Neural cell (in vitro differentiated cells): Measurements from ENCODE around the gene FYB1. TPM values are rescaled to one million over a fixed set of nuclear protein-coding genes. Genes with fewer than 3 reads are reported as not detected.

Experiments
- H2AFZ ChIP-seq: fragments of 200-600, 300-800 bp; sonication (generic), shearing (Covaris generic); 2 replicates; pipeline ENCODE4 v1.6.0; 2014; ENCODE audit warnings: low read depth, mild to moderate bottlenecking, antibody characterized with exemption, low read length, moderate library complexity
- H3F3A ChIP-seq: fragments of 200-600 bp; shearing (Covaris generic); 2 replicates; pipeline ENCODE4 v1.6.1; 2016; ENCODE audit warnings: mild to moderate bottlenecking, moderate library complexity, mixed read lengths, antibody characterized with exemption, low read length; ENCODE audit not compliant: insufficient read depth, poor library complexity, severe bottlenecking
- H3K27ac ChIP-seq: fragments of 200-600, 300-800 bp; sonication (generic), shearing (Covaris generic); 2 replicates; pipeline ENCODE4 v1.5.1; 2014; ENCODE audit warnings: mild to moderate bottlenecking, low read length, moderate library complexity
- H3K27me3 ChIP-seq: fragments of 300-800, 200-600 bp; sonication (generic), shearing (Covaris generic); 2 replicates; pipeline ENCODE4 v1.6.0; 2014; ENCODE audit warnings: mild to moderate bottlenecking, low read depth, low read length, moderate library complexity; ENCODE audit not compliant: insufficient read depth
- H3K36me3 ChIP-seq: fragments of 300-800, 200-600 bp; sonication (generic), shearing (Covaris generic); 2 replicates; pipeline ENCODE4 v1.5.1; 2014; ENCODE audit warnings: mild to moderate bottlenecking, antibody characterized with exemption, low read length, moderate library complexity; ENCODE audit not compliant: insufficient read depth
- H3K4me2 ChIP-seq: fragments of 300-800, 200-600 bp; sonication (generic), shearing (Covaris generic); 2 replicates; pipeline ENCODE4 v1.6.0; 2014; ENCODE audit warnings: mild to moderate bottlenecking, low read length
- H3K4me3 ChIP-seq: fragments of 300-800, 200-600 bp; sonication (generic), shearing (Covaris generic); 2 replicates; pipeline ENCODE4 v1.5.1; 2014; ENCODE audit warnings: mild to moderate bottlenecking, low read length, moderate library complexity
- H3K79me2 ChIP-seq: fragments of 200-600 bp; shearing (Covaris generic); replicated peaks from 2 replicates; pipeline ENCODE4 v1.6.0; 2014; ENCODE audit warnings: mild to moderate bottlenecking, low read length, moderate library complexity; ENCODE audit not compliant: insufficient read depth
- H3K9ac ChIP-seq: fragments of 300-800, 200-600 bp; sonication (generic), shearing (Covaris generic); 2 replicates; pipeline ENCODE4 v1.6.1; 2016; ENCODE audit warnings: mild to moderate bottlenecking, low read length, mixed read lengths
- H3K9me2 ChIP-seq: fragments of 200-600 bp; shearing (Covaris generic); 2 replicates; pipeline ENCODE4 v1.6.1; 2016; ENCODE audit warnings: mild to moderate bottlenecking, low read length, mixed read lengths; ENCODE audit not compliant: insufficient read depth
- H3K9me3 ChIP-seq: fragments of 200-600, 300-800 bp; sonication (generic), shearing (Covaris generic); 2 replicates; pipeline ENCODE4 v1.6.1; 2016; ENCODE audit warnings: mild to moderate bottlenecking, mixed run types, low read length, moderate library complexity, mixed read lengths
- H4K20me1 ChIP-seq: fragments of 200-600 bp; shearing (Covaris generic); 2 replicates; pipeline ENCODE4 v1.6.1; 2016; ENCODE audit warnings: mild to moderate bottlenecking, mixed run types; ENCODE audit not compliant: insufficient read depth
- CTCF ChIP-seq: fragments of 450-650 bp; IDR thresholded peaks from 2 replicates; pipeline ENCODE4 v1.5.1; 2014; ENCODE audit warnings: antibody characterized with exemption, mild to moderate bottlenecking, moderate library complexity; ENCODE audit not compliant: poor library complexity, severe bottlenecking
- EP300 ChIP-seq: fragments of 450-650 bp; conservative IDR thresholded peaks from 2 replicates; pipeline ENCODE4 v1.6.1; 2014; ENCODE audit warnings: antibody characterized with exemption, mild to moderate bottlenecking, moderate library complexity; ENCODE audit not compliant: poor library complexity, severe bottlenecking
- EZH2 ChIP-seq: fragments of 200-600, 300-800 bp; shearing (Covaris generic), sonication (generic); IDR thresholded peaks from 2 replicates; pipeline ENCODE4 v1.6.1; 2014; ENCODE audit warnings: antibody characterized with exemption, low read length, borderline replicate concordance, mild to moderate bottlenecking; ENCODE audit not compliant: insufficient read depth, poor library complexity, severe bottlenecking
- MXI1 ChIP-seq: fragments of 450-650 bp; conservative IDR thresholded peaks from 2 replicates; pipeline ENCODE4 v1.6.1; 2014; ENCODE audit warnings: antibody characterized with exemption, mild to moderate bottlenecking; ENCODE audit not compliant: poor library complexity, severe bottlenecking
- POLR2AphosphoS5 ChIP-seq: IDR thresholded peaks from 2 replicates; pipeline ENCODE4 v1.6.1; 2012
- RAD21 ChIP-seq: fragments of 450-650 bp; conservative IDR thresholded peaks from 2 replicates; pipeline ENCODE4 v1.6.1; 2014; ENCODE audit warnings: antibody characterized with exemption, mild to moderate bottlenecking, moderate library complexity
- REST ChIP-seq: IDR thresholded peaks from 2 replicates; pipeline ENCODE4 v1.6.1; 2012; ENCODE audit warnings: borderline replicate concordance
- SMC3 ChIP-seq: fragments of 450-650 bp; conservative IDR thresholded peaks from 2 replicates; pipeline ENCODE4 v1.6.1; 2014; ENCODE audit warnings: antibody characterized with exemption, mild to moderate bottlenecking, moderate library complexity; ENCODE audit not compliant: poor library complexity
- TAF1 ChIP-seq: IDR thresholded peaks from 2 replicates; pipeline ENCODE4 v1.6.1; 2012; ENCODE audit warnings: low read depth
- polyA plus RNA-seq: library from polyadenylated mRNA; depleted of rRNA; stranded (reverse); fragments of >200 nt; gene quantifications from 2 replicates; pipeline ENCODE4 v1.2.3, GENCODE V29; 2014

Gene FYB1
- polyA plus RNA-seq, 1 donor from 2014 or later = not detected

GRCh38 chr5:39192450-39193160 is 26.8 kb downstream of the FYB1 start:
- Histone ChIP-seq H3K4me2 (no peak overlapping the region), H3K9ac (no peak overlapping the region), H3K27ac (no peak overlapping the region), H3K27me3 (no peaks in the 10 kb centered on the region), H3K79me2 (no peaks in the 10 kb centered on the region), H3K36me3 (no peaks in the 10 kb centered on the region), H3K9me3 (no peaks in the 10 kb centered on the region), H3K9me2 (no peaks in the 10 kb centered on the region), H2AFZ (no peak overlapping the region), H4K20me1 (no peaks in the 10 kb centered on the region), H3K4me3 (no peak overlapping the region), H3F3A (no peaks in the 10 kb centered on the region)
- TF ChIP-seq SMC3 = no peak
- no peak for TF ChIP-seq RAD21
- TF ChIP-seq EP300 = no peak

- Histone ChIP-seq H3K4me3 (no peak overlapping the region), H3F3A (no peaks in the 10 kb centered on the region), H4K20me1 (no peaks in the 10 kb centered on the region), H3K27me3 (no peaks in the 10 kb centered on the region), H2AFZ (no peak overlapping the region), H3K79me2 (no peaks in the 10 kb centered on the region), H3K9ac (no peak overlapping the region), H3K9me3 (no peaks in the 10 kb centered on the region), H3K36me3 (no peaks in the 10 kb centered on the region), H3K4me2 (no peak overlapping the region), H3K9me2 (no peaks in the 10 kb centered on the region), H3K27ac (no peak overlapping the region)
- TF ChIP-seq SMC3 (no peak), EP300 (no peak), RAD21 (no peak), EZH2 (no peak), REST (no peak), POLR2AphosphoS5 (no peak), MXI1 (no peak), TAF1 (no peak)
These were observed 28.1 kb downstream of the FYB1 start for GRCh38 chr5:39191216-39191615.

GRCh38 chr5:39190311-39191102 is 28.9 kb downstream of the FYB1 start:
- no peak for TF ChIP-seq SMC3
- TF ChIP-seq CTCF = no peak
- TF ChIP-seq MXI1 = no peak
- no peak for TF ChIP-seq TAF1
- TF ChIP-seq RAD21 = no peak
- TF ChIP-seq EP300 = no peak
- TF ChIP-seq REST = no peak
- TF ChIP-seq EZH2 = no peak
- no peak for TF ChIP-seq POLR2AphosphoS5
- H4K20me1 ChIP-seq = no peaks in the 10 kb centered on the region
- no peak overlapping the region for H3K4me3 ChIP-seq
- no peak overlapping the region for H2AFZ ChIP-seq
- H3K9me3 ChIP-seq = no peaks in the 10 kb centered on the region
- no peak overlapping the region for H3K9ac ChIP-seq
- no peak overlapping the region for H3K27ac ChIP-seq
- H3K9me2 ChIP-seq = no peaks in the 10 kb centered on the region
- H3F3A ChIP-seq = no peaks in the 10 kb centered on the region
- H3K79me2 ChIP-seq = no peaks in the 10 kb centered on the region
- no peak overlapping the region for H3K4me2 ChIP-seq
- no peaks in the 10 kb centered on the region for H3K27me3 ChIP-seq
- no peaks in the 10 kb centered on the region for H3K36me3 ChIP-seq
